HepG2 (cell line): ENCODE data around the gene APOBEC3H. TPM values are rescaled to one million over a fixed set of nuclear protein-coding genes. Genes with fewer than 3 reads are reported as not detected.

ENCODE experiments used
- ELF1 ChIP-seq: sonication (generic); formaldehyde crosslinking; IDR thresholded peaks from 2 replicates; pipeline ENCODE4 v1.4.0; 2020; ENCODE audit warnings: missing genetic modification reagents
- GLMP ChIP-seq: sonication (generic); formaldehyde crosslinking; IDR thresholded peaks from 2 replicates; pipeline ENCODE4 v1.9.0; 2021; ENCODE audit warnings: missing genetic modification reagents, mild to moderate bottlenecking, borderline replicate concordance
- GMEB1 ChIP-seq: sonication (generic); formaldehyde crosslinking; IDR thresholded peaks from 2 replicates; pipeline ENCODE4 v1.5.1; 2020; ENCODE audit warnings: missing genetic modification reagents, mild to moderate bottlenecking, borderline replicate concordance
- PATZ1 ChIP-seq: sonication (generic); formaldehyde crosslinking; IDR thresholded peaks from 2 replicates; pipeline ENCODE4 v1.4.0; 2020; ENCODE audit warnings: missing genetic modification reagents
- RARA ChIP-seq: IDR thresholded peaks from 2 replicates; pipeline ENCODE4 v1.6.1; 2016; ENCODE audit warnings: missing genetic modification reagents, missing compliant biosample characterization
- SOX13 ChIP-seq, 3 experiments: fragments of 450-650 bp in 1 of 3; sonication (generic) in 1 of 3; formaldehyde crosslinking in 1 of 3; IDR thresholded peaks in 2 of 3; conservative IDR thresholded peaks in 1 of 3; 2 replicates each; pipeline versions ENCODE4 v1.5.0 to v1.6.1; 2016 to 2020; ENCODE audit warnings: antibody characterized with exemption in 1 of 3, mild to moderate bottlenecking in 1 of 3, missing compliant biosample characterization in 1 of 3, missing genetic modification reagents in 1 of 3, moderate library complexity in 1 of 3
- ZBTB40 ChIP-seq, 2 experiments: fragments of 450-650 bp in 1 of 2; sonication (generic) in 1 of 2; formaldehyde crosslinking in 1 of 2; IDR thresholded peaks; 2 replicates each; pipeline versions ENCODE4 v1.6.1 to v1.8.0; 2016 to 2022; ENCODE audit warnings: antibody characterized with exemption in 1 of 2, mild to moderate bottlenecking in 1 of 2, missing genetic modification reagents in 1 of 2
- ZFY ChIP-seq: sonication (generic); formaldehyde crosslinking; IDR thresholded peaks from 2 replicates; pipeline ENCODE4 v1.4.0; 2020; ENCODE audit warnings: missing genetic modification reagents
- ZNF615 ChIP-seq: sonication (generic); formaldehyde crosslinking; IDR thresholded peaks from 2 replicates; pipeline ENCODE4 v1.5.0; 2020; ENCODE audit warnings: mild to moderate bottlenecking, missing genetic modification reagents, borderline replicate concordance
- ZNF775 ChIP-seq: sonication (generic); formaldehyde crosslinking; IDR thresholded peaks from 2 replicates; pipeline ENCODE4 v1.4.0; 2020; ENCODE audit warnings: missing genetic modification reagents, mild to moderate bottlenecking, moderate library complexity, borderline replicate concordance
- polyA plus RNA-seq, 8 experiments: library from polyadenylated mRNA; depleted of rRNA in 3 of 8; stranded (reverse) in 7 of 8; unstranded in 1 of 8; fragments of >200 nt; fragmentation: Illumina TruSeq in 4 of 8; extraction: Trizol in 4 of 8; gene quantifications; 2 replicates each; pipeline versions ENCODE4 v1.2.1 to v1.2.3, GENCODE V29; 2011 to 2016; ENCODE audit warnings: low read depth in 4 of 8, missing spikeins in 1 of 8, mixed read lengths in 1 of 8; ENCODE audit not compliant: insufficient read depth in 1 of 8
- total RNA-seq, 5 experiments: library from RNA; depleted of rRNA; stranded (reverse); fragments of >200 nt; fragmentation: Illumina TruSeq; extraction: Trizol; gene quantifications; 2 replicates each; pipeline ENCODE4 v1.2.3, GENCODE V29; 2016; ENCODE audit warnings: low read depth in 1 of 5

Gene APOBEC3H
- total and polyA plus RNA-seq, 2 of the 13 experiments (the other 11 are each of a cell fraction or from before 2014, with no cell fraction given) = 0.18 to 0.31 TPM

GRCh38 chr22:39152511-39153219 is 55.6 kb downstream of the APOBEC3H start, which contains the start of gene CBX7 (continued):
- TF ChIP-seq ZBTB40 (IDR thresholded peaks at IDR 0.05) (no peak), ZBTB40 (CRISPR knock-in tag; IDR thresholded peaks at IDR 0.05) (0 out of 2 replicates have a peak, but pooled peaks have one; percentile 26), GLMP (CRISPR knock-in tag) (no peak), PATZ1 (peak; percentile 30; the same call in 1 of the 2 replicates), ELF1 (no peak), ZNF775 (CRISPR knock-in tag) (no peak), RARA (CRISPR knock-in tag) (no peak), SOX13 (IDR thresholded peaks at IDR 0.05) (no peak), SOX13 (CRISPR knock-in tag; conservative IDR thresholded peaks at IDR 0.05 in 1 of 2, IDR thresholded peaks at IDR 0.05 in 1 of 2) (no peak), ZFY (CRISPR knock-in tag) (peak; percentile 39; the same call in 1 of the 2 replicates), GMEB1 (CRISPR knock-in tag) (peak; percentile 63), ZNF615 (CRISPR knock-in tag) (no peak)
